ENCODE measurements around the gene TNFRSF8. TPM values are rescaled to one million over a fixed set of nuclear protein-coding genes. Genes with fewer than 3 reads are reported as not detected.

Gene TNFRSF8
- polyA plus RNA-seq, 2 of the 4 experiments (the other 2 are of a cell fraction) = 0.05 TPM; not detected in 1

GRCh38 chr1:12142891-12143630 is 80.0 kb downstream of the TNFRSF8 start (continued):
- TF ChIP-seq RFX5 (IDR thresholded peaks at IDR 0.05) = no peak
- no peak for TF ChIP-seq HOXB5 (CRISPR knock-in tag; IDR thresholded peaks at IDR 0.05)
- no peak for TF ChIP-seq KDM1A (IDR thresholded peaks at IDR 0.05; ENCODE audit: low read depth)

- FAIRE-seq = no peak
- CTCF ChIA-PET = interaction anchor here (5.4 to 7.9 kb wide), 2 partner anchors 19 kb away, joined by 31 to 48 read pairs; no protein-coding TSS in a partner anchor
- peak; percentile 22 to 58; a peak in 4 of 6 replicates for ATAC-seq
- H3K27ac ChIP-seq = no peak overlapping the region
- no peak for TF ChIP-seq HOXB5 (CRISPR knock-in tag; IDR thresholded peaks at IDR 0.05)
- no peak for TF ChIP-seq HEYL (CRISPR knock-in tag; IDR thresholded peaks at IDR 0.05)
- TF ChIP-seq ZNF302 (CRISPR knock-in tag; IDR thresholded peaks at IDR 0.05) = no peak
- TF ChIP-seq FOSL2 (IDR thresholded peaks at IDR 0.05) = no peak
- TF ChIP-seq FOSL2 (CRISPR knock-in tag; IDR thresholded peaks at IDR 0.05) = no peak
- TF ChIP-seq TFCP2L1 (CRISPR knock-in tag; IDR thresholded peaks at IDR 0.05) = no peak
- TF ChIP-seq NFE2L2 (conservative IDR thresholded peaks at IDR 0.05; ENCODE audit: low read length) = no peak
- no peak for TF ChIP-seq RNF2 (IDR thresholded peaks at IDR 0.05; ENCODE audit: borderline replicate concordance, low read depth)
- no peak for TF ChIP-seq KDM5A (IDR thresholded peaks at IDR 0.05)
- TF ChIP-seq, protein P1, sequence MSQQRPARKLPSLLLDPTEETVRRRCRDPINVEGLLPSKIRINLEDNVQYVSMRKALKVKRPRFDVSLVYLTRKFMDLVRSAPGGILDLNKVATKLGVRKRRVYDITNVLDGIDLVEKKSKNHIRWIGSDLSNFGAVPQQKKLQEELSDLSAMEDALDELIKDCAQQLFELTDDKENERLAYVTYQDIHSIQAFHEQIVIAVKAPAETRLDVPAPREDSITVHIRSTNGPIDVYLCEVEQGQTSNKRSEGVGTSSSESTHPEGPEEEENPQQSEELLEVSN (IDR thresholded peaks at IDR 0.05; ENCODE audit: borderline replicate concordance, low read depth) = no peak
- TF ChIP-seq EP300 (IDR thresholded peaks at IDR 0.05) = no peak
- no peak for TF ChIP-seq EHF (CRISPR knock-in tag; IDR thresholded peaks at IDR 0.05)
- no peaks in the 10 kb centered on the region for H3K9me3 ChIP-seq
- no peak overlapping the region for H3K4me2 ChIP-seq
- peaks cover 4% of the 10 kb centered on the region; the same call in 2 of the 3 replicates for H3K4me1 ChIP-seq
- 75% methylated on average over 17 of the region's 17 CpGs for WGBS (ENCODE audit: missing lambda C conversion rate)
- POLR2A ChIA-PET = no interaction called here
- DNase-seq (ENCODE audit: low read depth in 1 of 2, low spot score in 1 of 2) = peak in 1 of 2 experiments; percentile 14
- no peak overlapping the region for H3K4me3 ChIP-seq
Observed at GRCh38 chr1:12143631-12144155, 80.6 kb downstream of the TNFRSF8 start.

DNA sequence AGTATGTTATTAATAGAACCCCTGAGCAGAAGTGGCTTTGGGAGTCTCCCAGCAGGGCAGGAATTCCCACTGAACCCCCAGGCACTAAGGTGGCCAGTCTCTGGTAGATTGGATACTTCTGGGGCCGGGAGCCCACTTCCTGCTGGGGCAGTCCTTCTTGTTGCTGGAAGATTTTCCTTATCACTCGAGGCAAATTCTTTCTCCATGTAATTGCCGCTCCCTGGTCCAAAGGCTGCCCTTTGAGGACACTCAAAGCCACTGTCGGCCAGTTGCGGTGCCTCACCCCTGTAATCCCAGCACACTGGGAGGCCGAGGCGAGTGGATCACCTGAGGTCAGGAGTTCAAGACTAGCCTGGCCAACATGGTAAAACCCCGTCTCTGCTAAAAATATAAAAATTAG is 81.1 kb downstream of the TNFRSF8 start:
- H3K27ac ChIP-seq = no peak overlapping the region

More for the DNA sequence above, 81.1 kb downstream of the TNFRSF8 start:
- TF ChIP-seq EP300 (IDR thresholded peaks at IDR 0.05) (no peak), SMC3 (IDR thresholded peaks at IDR 0.05) (no peak), EHF (CRISPR knock-in tag; IDR thresholded peaks at IDR 0.05) (no peak), HOXB5 (CRISPR knock-in tag; IDR thresholded peaks at IDR 0.05) (no peak), FOSL2 (IDR thresholded peaks at IDR 0.05) (no peak), FOSL2 (CRISPR knock-in tag; IDR thresholded peaks at IDR 0.05) (no peak), RCOR1 (IDR thresholded peaks at IDR 0.05; ENCODE audit: low read depth, low read length) (no peak), NR3C1 (IDR thresholded peaks at IDR 0.05) (no peak), SREBF2 (IDR thresholded peaks at IDR 0.05) (no peak), NFE2L2 (conservative IDR thresholded peaks at IDR 0.05; ENCODE audit: low read length) (no peak), ZFP36 (IDR thresholded peaks at IDR 0.05; ENCODE audit: borderline replicate concordance, partially characterized antibody) (no peak), KDM1A (IDR thresholded peaks at IDR 0.05; ENCODE audit: low read depth) (no peak), POLR2A (IDR thresholded peaks at IDR 0.05; ENCODE audit: low read length) (no peak), NPAS2 (CRISPR knock-in tag; IDR thresholded peaks at IDR 0.05; ENCODE audit: borderline replicate concordance) (no peak), CHD4 (IDR thresholded peaks at IDR 0.05; ENCODE audit: borderline replicate concordance) (no peak), CEBPB (IDR thresholded peaks at IDR 0.05) (no peak), PHF8 (IDR thresholded peaks at IDR 0.05; ENCODE audit: borderline replicate concordance, low read depth) (no peak), ZSCAN20 (CRISPR knock-in tag; IDR thresholded peaks at IDR 0.05) (no peak)
- TF ChIP-seq, protein P2, sequence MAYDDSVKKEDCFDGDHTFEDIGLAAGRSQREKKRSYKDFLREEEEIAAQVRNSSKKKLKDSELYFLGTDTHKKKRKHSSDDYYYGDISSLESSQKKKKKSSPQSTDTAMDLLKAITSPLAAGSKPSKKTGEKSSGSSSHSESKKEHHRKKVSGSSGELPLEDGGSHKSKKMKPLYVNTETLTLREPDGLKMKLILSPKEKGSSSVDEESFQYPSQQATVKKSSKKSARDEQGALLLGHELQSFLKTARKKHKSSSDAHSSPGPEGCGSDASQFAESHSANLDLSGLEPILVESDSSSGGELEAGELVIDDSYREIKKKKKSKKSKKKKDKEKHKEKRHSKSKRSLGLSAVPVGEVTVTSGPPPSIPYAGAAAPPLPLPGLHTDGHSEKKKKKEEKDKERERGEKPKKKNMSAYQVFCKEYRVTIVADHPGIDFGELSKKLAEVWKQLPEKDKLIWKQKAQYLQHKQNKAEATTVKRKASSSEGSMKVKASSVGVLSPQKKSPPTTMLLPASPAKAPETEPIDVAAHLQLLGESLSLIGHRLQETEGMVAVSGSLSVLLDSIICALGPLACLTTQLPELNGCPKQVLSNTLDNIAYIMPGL (CRISPR knock-in tag; IDR thresholded peaks at IDR 0.05; ENCODE audit: borderline replicate concordance) = no peak
- TF ChIP-seq, protein P3, sequence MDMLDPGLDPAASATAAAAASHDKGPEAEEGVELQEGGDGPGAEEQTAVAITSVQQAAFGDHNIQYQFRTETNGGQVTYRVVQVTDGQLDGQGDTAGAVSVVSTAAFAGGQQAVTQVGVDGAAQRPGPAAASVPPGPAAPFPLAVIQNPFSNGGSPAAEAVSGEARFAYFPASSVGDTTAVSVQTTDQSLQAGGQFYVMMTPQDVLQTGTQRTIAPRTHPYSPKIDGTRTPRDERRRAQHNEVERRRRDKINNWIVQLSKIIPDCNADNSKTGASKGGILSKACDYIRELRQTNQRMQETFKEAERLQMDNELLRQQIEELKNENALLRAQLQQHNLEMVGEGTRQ (IDR thresholded peaks at IDR 0.05) = no peak
- TF ChIP-seq, protein P1 (IDR thresholded peaks at IDR 0.05; ENCODE audit: borderline replicate concordance, low read depth) = no peak
- ATAC-seq (no peak), FAIRE-seq (no peak), DNase-seq (ENCODE audit: low read depth in 1 of 2, low spot score in 1 of 2) (no peak)
- Histone ChIP-seq H3K4me1 (peaks cover 4% of the 10 kb centered on the region; the same call in 2 of the 3 replicates), H3K9me3 (no peaks in the 10 kb centered on the region), H3K4me3 (no peak overlapping the region), H3K4me2 (no peak overlapping the region)
- 81% methylated on average over 7 of the region's 8 CpGs for WGBS (ENCODE audit: missing lambda C conversion rate)
- POLR2A ChIA-PET = no interaction called here
- CTCF ChIA-PET = interaction anchor here (7.9 kb wide), 1 partner anchor 20 kb away, joined by 48 read pairs; no protein-coding TSS in a partner anchor

Measured in A549 (cell line).